PC-9 (cell line): ENCODE data around the gene CHRNA9. TPM values are rescaled to one million over a fixed set of nuclear protein-coding genes. Genes with fewer than 3 reads are reported as not detected.

ENCODE experiments used
- BruUV-seq: library from RNA; stranded (reverse); fragments of 400-500 nt; replicated peaks from 2 replicates; lab custom pipeline; 2021; lab: Mats Ljungman, UMichigan
- CTCF ChIA-PET: fragments of 300-600 bp; sonication (Branson Sonifier 250); formaldehyde crosslinking; loops from one replicate; lab custom pipeline; 2022; ENCODE audit warnings: antibody characterized with exemption; lab: Charles Lee
- POLR2A ChIA-PET: fragments of 300-600 bp; sonication (Branson Sonifier 250); formaldehyde crosslinking; loops from one replicate; lab custom pipeline; 2022; ENCODE audit warnings: antibody characterized with exemption; ENCODE audit not compliant: unreplicated experiment; lab: Charles Lee
- DNase-seq, 2 experiments: peaks; one replicate each; pipeline versions ENCODE4 v3.0.0 to v3.0.0-alpha.2; 2015 to 2022; ENCODE audit warnings: mixed read lengths in 1 of 2
- H2AFZ ChIP-seq: fragments of 200-600 bp; sonication (generic); 2 replicates; pipeline ENCODE4 v1.8.1; 2017; ENCODE audit warnings: antibody characterized with exemption
- H3F3A ChIP-seq: fragments of 200-600 bp; sonication (generic); 2 replicates; pipeline ENCODE4 v1.8.1; 2017; ENCODE audit warnings: antibody characterized with exemption, mild to moderate bottlenecking, low read depth; ENCODE audit not compliant: insufficient read depth
- H3K27ac ChIP-seq: fragments of 200-600 bp; sonication (generic); 2 replicates; pipeline ENCODE4 v1.6.1; 2016; ENCODE audit warnings: mixed run types
- H3K27me3 ChIP-seq: fragments of 200-600 bp; sonication (generic); 2 replicates; pipeline ENCODE4 v1.6.1; 2016; ENCODE audit warnings: low read depth, mixed run types; ENCODE audit not compliant: insufficient read depth
- H3K36me3 ChIP-seq: fragments of 200-600 bp; sonication (generic); 2 replicates; pipeline ENCODE4 v1.6.1; 2016; ENCODE audit warnings: low read depth, mixed run types
- H3K4me1 ChIP-seq: fragments of 200-600 bp; sonication (generic); replicated peaks from 2 replicates; pipeline ENCODE4 v1.6.1; 2016; ENCODE audit warnings: mixed run types; ENCODE audit not compliant: insufficient read depth
- H3K4me2 ChIP-seq: fragments of 200-600 bp; sonication (generic); 2 replicates; pipeline ENCODE4 v1.6.1; 2017; ENCODE audit warnings: mixed run types
- H3K4me3 ChIP-seq: fragments of 200-600 bp; sonication (generic); 2 replicates; pipeline ENCODE4 v1.6.1; 2016; ENCODE audit warnings: mixed run types
- H3K79me2 ChIP-seq: fragments of 200-600 bp; sonication (generic); 2 replicates; pipeline ENCODE4 v1.6.1; 2017; ENCODE audit warnings: low read depth, mixed run types
- H3K9me2 ChIP-seq: fragments of 200-600 bp; sonication (generic); 2 replicates; pipeline ENCODE4 v1.8.1; 2017; ENCODE audit warnings: mild to moderate bottlenecking; ENCODE audit not compliant: insufficient read depth
- H3K9me3 ChIP-seq: fragments of 200-600 bp; sonication (generic); 2 replicates; pipeline ENCODE4 v1.8.1; 2016; ENCODE audit warnings: low read depth; ENCODE audit not compliant: insufficient read depth
- H4K20me1 ChIP-seq: fragments of 200-600 bp; sonication (generic); 2 replicates; pipeline ENCODE4 v1.8.1; 2017; ENCODE audit not compliant: insufficient read depth
- EZH2 ChIP-seq: fragments of 200-600 bp; sonication (generic); IDR thresholded peaks from 2 replicates; pipeline ENCODE4 v1.8.0; 2017; ENCODE audit warnings: antibody characterized with exemption, low read depth
- intact Hi-C: fragments of 100-400 bp; cut with micrococcal nuclease; formaldehyde crosslinking; loops from one replicate; pipeline ENCODE4 v1.10.0; 2022; ENCODE audit not compliant: unreplicated experiment
- total RNA-seq: library from RNA; stranded (reverse); gene quantifications from 2 replicates; pipeline ENCODE4 v1.2.3, GENCODE V29; 2021
- TF ChIP-seq, protein P1 (sequence below): fragments of 200-600 bp; sonication (generic); conservative IDR thresholded peaks from 2 replicates; pipeline ENCODE4 v1.6.1; 2017; ENCODE audit warnings: mixed run types, antibody characterized with exemption, mild to moderate bottlenecking, moderate library complexity

CHRNA9 gene
- total RNA-seq, 1 experiment from 2014 or later: not detected

DNA sequence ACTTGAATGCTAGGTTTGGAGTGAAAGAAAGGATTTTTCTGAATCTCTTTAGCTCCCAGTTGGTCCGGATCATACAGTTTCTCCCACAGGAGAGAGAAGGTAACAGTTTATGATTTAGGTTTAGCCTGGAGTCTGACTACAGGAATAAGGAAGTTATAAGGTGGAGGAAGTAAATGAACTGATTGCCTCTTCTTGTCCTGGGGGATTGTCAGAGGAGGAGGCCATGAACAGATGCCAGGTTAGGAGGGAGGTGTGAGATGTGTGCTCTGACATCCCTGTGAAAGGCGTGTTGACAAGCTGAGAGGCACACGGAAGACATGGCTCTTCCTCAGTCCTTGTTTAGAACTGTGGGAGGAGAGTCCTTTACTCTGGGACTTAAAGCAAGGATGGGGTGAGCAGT, 64.4 kb downstream of the CHRNA9 start:
- H3K9me3 ChIP-seq: no peaks in the 10 kb centered on the region
- H3K4me3 ChIP-seq: no peak overlapping the region
- H3F3A ChIP-seq: peaks cover 36% of the 10 kb centered on the region
- peaks cover 54% of the 10 kb centered on the region for H3K4me1 ChIP-seq
- no peaks in the 10 kb centered on the region for H3K27me3 ChIP-seq
- intact Hi-C loops: no loop called here
- DNase-seq: no peak
- TF ChIP-seq EZH2: no peak
- TF ChIP-seq, protein P1, sequence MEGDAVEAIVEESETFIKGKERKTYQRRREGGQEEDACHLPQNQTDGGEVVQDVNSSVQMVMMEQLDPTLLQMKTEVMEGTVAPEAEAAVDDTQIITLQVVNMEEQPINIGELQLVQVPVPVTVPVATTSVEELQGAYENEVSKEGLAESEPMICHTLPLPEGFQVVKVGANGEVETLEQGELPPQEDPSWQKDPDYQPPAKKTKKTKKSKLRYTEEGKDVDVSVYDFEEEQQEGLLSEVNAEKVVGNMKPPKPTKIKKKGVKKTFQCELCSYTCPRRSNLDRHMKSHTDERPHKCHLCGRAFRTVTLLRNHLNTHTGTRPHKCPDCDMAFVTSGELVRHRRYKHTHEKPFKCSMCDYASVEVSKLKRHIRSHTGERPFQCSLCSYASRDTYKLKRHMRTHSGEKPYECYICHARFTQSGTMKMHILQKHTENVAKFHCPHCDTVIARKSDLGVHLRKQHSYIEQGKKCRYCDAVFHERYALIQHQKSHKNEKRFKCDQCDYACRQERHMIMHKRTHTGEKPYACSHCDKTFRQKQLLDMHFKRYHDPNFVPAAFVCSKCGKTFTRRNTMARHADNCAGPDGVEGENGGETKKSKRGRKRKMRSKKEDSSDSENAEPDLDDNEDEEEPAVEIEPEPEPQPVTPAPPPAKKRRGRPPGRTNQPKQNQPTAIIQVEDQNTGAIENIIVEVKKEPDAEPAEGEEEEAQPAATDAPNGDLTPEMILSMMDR: no peak
- BruUV-seq: no TSS peak
- no peaks in the 10 kb centered on the region for H3K36me3 ChIP-seq
- no peaks in the 10 kb centered on the region for H4K20me1 ChIP-seq
- no peak overlapping the region for H2AFZ ChIP-seq
- no peaks in the 10 kb centered on the region for H3K9me2 ChIP-seq
- no peak overlapping the region for H3K4me2 ChIP-seq
- no peaks in the 10 kb centered on the region for H3K79me2 ChIP-seq
- POLR2A ChIA-PET: interaction anchor here (0.7 kb wide), 2 partner anchors 36 to 416 kb away, joined by 7 to 15 read pairs; no protein-coding TSS in a partner anchor
- CTCF ChIA-PET: no interaction called here
- H3K27ac ChIP-seq: no peak overlapping the region

DNA sequence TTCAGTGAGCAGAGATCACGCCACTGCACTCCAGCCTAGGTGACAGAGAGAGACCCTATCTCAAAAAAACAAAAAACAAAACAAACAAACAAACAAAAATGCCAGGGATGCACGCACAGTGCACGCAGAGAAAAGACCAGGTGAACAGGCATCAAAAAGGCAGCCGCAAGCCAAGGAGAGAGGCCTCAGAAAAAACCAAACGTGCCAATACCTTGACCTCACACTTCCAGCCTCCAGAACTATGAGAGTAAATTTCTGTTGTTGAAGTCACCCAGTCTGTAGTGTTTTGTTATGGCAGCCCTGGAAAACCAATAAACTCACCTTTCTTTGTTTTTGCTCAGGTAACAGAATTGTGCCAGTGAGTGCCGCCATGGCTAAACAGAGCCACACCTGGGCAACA, 66.0 kb downstream of the CHRNA9 start:
- no TSS peak for BruUV-seq
- Histone ChIP-seq H3K27ac (no peak overlapping the region), H4K20me1 (no peaks in the 10 kb centered on the region), H3K4me1 (peaks cover 54% of the 10 kb centered on the region), H3K9me3 (0 out of 2 replicates have a peak, but pooled peaks cover 4% of the 10 kb centered on the region), H2AFZ (no peak overlapping the region), H3K4me2 (no peak overlapping the region), H3K4me3 (no peak overlapping the region), H3K27me3 (no peaks in the 10 kb centered on the region), H3K79me2 (no peaks in the 10 kb centered on the region), H3K9me2 (no peaks in the 10 kb centered on the region), H3K36me3 (no peaks in the 10 kb centered on the region), H3F3A (peaks cover 47% of the 10 kb centered on the region)
- ChIA-PET POLR2A (no interaction called here), CTCF (no interaction called here)
- TF ChIP-seq, protein P1: no peak
- TF ChIP-seq EZH2: no peak
- DNase-seq: no peak
- intact Hi-C loops: loop anchor here (5.0 kb wide), 1 partner anchor 69 kb away; no protein-coding TSS in a partner anchor

DNA sequence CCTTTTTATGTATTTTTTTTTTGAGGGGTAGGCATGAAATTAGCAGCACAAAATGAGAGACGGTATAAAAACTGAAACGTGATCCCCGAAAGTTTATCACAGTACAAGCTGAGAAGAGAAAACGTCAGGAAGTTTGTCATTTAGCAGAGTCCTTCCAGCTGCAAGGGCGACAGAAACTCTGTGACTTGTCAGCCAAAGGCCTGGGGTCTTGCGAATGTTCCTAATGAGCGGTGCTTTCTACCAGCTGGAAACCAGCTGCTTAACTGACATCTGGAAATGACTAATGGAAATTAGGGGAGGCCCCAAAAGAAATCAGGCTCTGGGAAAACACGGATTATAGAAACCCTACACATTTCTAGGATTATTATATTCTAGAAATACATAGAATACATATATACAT, 66.5 kb downstream of the CHRNA9 start:
- no peaks in the 10 kb centered on the region for H3K27me3 ChIP-seq
- no peak overlapping the region for H3K27ac ChIP-seq
- ChIA-PET CTCF (no interaction called here), POLR2A (no interaction called here)
- DNase-seq: no peak
- no peaks in the 10 kb centered on the region for H3K36me3 ChIP-seq
- H4K20me1 ChIP-seq: no peaks in the 10 kb centered on the region
- H3F3A ChIP-seq: peaks cover 42% of the 10 kb centered on the region
- no peak overlapping the region for H3K4me3 ChIP-seq
- no peak overlapping the region for H2AFZ ChIP-seq
- no TSS peak for BruUV-seq
- peaks cover 9% of the 10 kb centered on the region; the same call in 1 of the 2 replicates for H3K9me3 ChIP-seq
- no peaks in the 10 kb centered on the region for H3K79me2 ChIP-seq
- H3K9me2 ChIP-seq: no peaks in the 10 kb centered on the region
- no peak overlapping the region for H3K4me2 ChIP-seq
- peaks cover 50% of the 10 kb centered on the region for H3K4me1 ChIP-seq
- TF ChIP-seq, protein P1: no peak
- TF ChIP-seq EZH2: no peak
- intact Hi-C loops: loop anchor here (5.0 kb wide), 1 partner anchor 69 kb away; no protein-coding TSS in a partner anchor
